ENCODE measurements around the gene FNDC11. TPM values are rescaled to one million over a fixed set of nuclear protein-coding genes. Genes with fewer than 3 reads are reported as not detected.

The FNDC11 gene
- total and polyA plus RNA-seq, 2 of the 13 experiments (the other 11 are each of a cell fraction or from before 2014, with no cell fraction given): 0.07 TPM; not detected in 1

- no TSS peak for BruUV-seq (replicated peaks)
- ChIA-PET CTCF (ENCODE audit: low intra/inter-chr PET ratio, low total read pairs) (no interaction called here), POLR2A (no interaction called here)
- Histone ChIP-seq H3K27ac (ENCODE audit: extremely low read length, insufficient read depth, low read length) (no peak within 1 kb of the TSS), H3K9ac (ENCODE audit: insufficient read depth, low read depth, low read length) (no peak within 1 kb of the TSS), H2AFZ (ENCODE audit: low read length) (no peak within 1 kb of the TSS), H3K9me3 (ENCODE audit: low read length) (no peaks in the 10 kb centered on the region), H3K27me3 (ENCODE audit: control insufficient read depth in 1 of 2, insufficient read depth in 2 of 2, low read length in 2 of 2) (peaks cover 29 to 68% of the 10 kb centered on the region in 2 experiments), H4K20me1 (ENCODE audit: insufficient read depth, low read length) (no peaks in the 10 kb centered on the region; the same call in 1 of the 2 replicates), H3K36me3 (replicated peaks in 1 of 2; ENCODE audit: control insufficient read depth in 1 of 2, insufficient read depth in 2 of 2, low read length in 2 of 2) (no peaks in the 10 kb centered on the region), H3K4me3 (replicated peaks in 1 of 3; ENCODE audit: insufficient read depth in 1 of 3, low read depth in 2 of 3, low read length in 3 of 3) (no peak within 1 kb of the TSS), H3K4me1 (ENCODE audit: insufficient read depth, low read length) (peaks cover 25% of the 10 kb centered on the region), H3K4me2 (ENCODE audit: low read depth, low read length) (no peak within 1 kb of the TSS), H3K79me2 (ENCODE audit: insufficient read depth, low read length) (no peaks in the 10 kb centered on the region)
- FAIRE-seq: no peak
- DNase-seq (ENCODE audit: low spot score): no peak
- WGBS (ENCODE audit: low lambda C conversion rate): 55% methylated on average over 19 of the region's 35 CpGs
- in situ Hi-C loops (cut with HindIII; ENCODE audit: extremely low pct_ligation_motif_present, low pct_unique_long_range_greater_than_20kb) (no loop called here), intact Hi-C loops (cut with micrococcal nuclease; ENCODE audit: unreplicated experiment) (no loop called here)
- ATAC-seq: no peak
- TF ChIP-seq ZNF33B (CRISPR knock-in tag; IDR thresholded peaks at IDR 0.05) (no peak), PRMT3 (CRISPR knock-in tag; IDR thresholded peaks at IDR 0.05; ENCODE audit: borderline replicate concordance, low read depth) (no peak), ZBTB44 (CRISPR knock-in tag; IDR thresholded peaks at IDR 0.05) (no peak), ZNF281 (CRISPR knock-in tag; IDR thresholded peaks at IDR 0.05; ENCODE audit: borderline replicate concordance) (no peak), CHCHD3 (CRISPR knock-in tag; IDR thresholded peaks at IDR 0.05) (no peak)
Observed at GRCh38 chr20:63547725-63548480, 6.1 kb upstream of the FNDC11 start, which contains the start of gene SRMS. Gene SRMS (minus strand): TSS chr20:63547749. CDS start chr20:63547463, 286 bp downstream.

Measured in HepG2 (cell line).